HG02870 (cell line): ENCODE measurements around the gene ACOXL.

ENCODE experiments used
- ATAC-seq: cut with Tn5 transposase; IDR thresholded peaks from one replicate; pipeline ENCODE4 v1.9.1; 2021; ENCODE audit warnings: mild to moderate bottlenecking, moderate library complexity; ENCODE audit not compliant: unreplicated experiment

The ACOXL gene

GRCh38 chr2:110718382-110718781 is 14.0 kb upstream of the ACOXL start:
- ATAC-seq = no peak

- no peak for ATAC-seq
Observed at GRCh38 chr2:110718990-110719389, 13.4 kb upstream of the ACOXL start.

DNA sequence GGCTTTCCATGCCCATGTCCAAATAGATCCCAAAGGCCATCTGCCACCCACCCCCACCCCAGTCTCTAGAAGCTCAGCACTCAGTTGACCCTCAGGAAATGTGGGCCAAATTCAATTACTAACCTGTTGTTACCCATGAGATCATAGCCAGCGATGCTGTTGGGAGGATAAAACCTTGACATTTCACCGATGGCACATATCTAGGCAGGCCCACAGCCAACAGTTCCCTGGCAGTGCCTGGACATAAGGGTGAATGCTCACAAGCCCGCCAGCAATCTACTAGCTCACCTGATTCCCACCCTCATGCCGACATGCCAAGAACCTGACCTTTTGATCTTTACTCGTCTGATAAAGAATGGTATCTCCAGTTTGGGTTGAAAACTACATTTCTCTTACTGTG is 11.8 kb upstream of the ACOXL start:
- no peak for ATAC-seq

DNA sequence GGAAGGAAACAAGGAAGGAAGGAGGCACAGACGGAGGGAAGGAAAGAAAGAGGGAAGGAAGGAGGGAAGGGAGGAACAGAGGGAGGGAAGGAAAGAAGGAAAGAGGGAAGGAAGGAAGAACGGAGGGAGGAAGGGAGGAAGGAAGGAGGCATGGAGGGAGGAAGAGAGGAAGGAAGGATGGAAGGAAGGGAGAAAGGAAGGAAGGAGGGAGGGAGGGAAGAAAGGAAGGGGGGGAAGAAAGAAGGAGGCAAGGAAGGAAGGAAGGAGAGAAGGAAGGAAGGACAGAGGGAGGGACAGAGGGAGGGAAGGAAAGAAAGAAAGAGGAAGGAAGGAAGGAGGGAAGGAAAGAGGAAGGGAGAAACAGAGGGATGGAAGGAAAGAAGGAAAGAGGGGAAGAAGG is 7.6 kb upstream of the ACOXL start:
- ATAC-seq = no peak

DNA sequence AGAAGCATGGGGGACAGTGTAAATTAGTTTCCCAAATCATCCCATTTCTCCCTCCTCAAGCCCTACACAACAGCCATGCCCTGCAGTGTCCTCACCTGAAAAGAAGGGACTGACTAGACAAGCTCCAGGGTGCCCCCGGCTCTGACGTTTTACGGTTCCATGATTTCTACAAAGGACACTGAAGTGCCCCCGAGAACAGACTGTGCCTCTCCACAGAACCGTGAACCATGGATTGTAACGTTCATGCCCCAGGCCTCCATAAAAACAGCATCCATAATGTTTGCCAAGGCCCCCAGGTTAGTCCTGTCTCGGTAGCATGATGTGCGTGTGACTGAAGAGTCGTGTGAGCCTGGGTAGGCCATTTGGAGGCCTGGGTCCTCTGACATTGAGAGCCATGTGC is 7.0 kb upstream of the ACOXL start:
- no peak for ATAC-seq

DNA sequence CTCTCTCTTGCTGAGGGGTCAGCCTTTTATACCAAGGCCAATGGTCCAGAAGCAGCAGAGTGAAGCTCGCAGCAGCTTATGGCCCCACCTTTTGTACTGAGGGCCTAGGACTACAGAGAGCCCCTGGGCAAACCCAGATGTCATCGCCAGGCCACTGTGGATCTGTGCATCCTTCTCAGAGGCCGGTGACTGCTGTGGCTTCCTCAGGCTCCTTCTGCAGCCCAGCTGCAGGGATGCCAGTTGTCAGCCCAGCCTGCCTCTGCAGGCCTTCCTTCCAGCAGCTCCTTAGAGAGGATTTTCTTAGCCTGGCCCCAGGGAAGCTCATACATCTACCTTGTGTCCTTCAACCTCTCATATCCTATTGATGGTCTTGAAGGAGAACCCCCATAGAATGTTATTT is 6.5 kb upstream of the ACOXL start:
- no peak for ATAC-seq

- ATAC-seq = no peak
Observed at GRCh38 chr2:110726285-110726684, 6.1 kb upstream of the ACOXL start.

GRCh38 chr2:110727923-110728322 is 4.5 kb upstream of the ACOXL start:
- no peak for ATAC-seq

DNA sequence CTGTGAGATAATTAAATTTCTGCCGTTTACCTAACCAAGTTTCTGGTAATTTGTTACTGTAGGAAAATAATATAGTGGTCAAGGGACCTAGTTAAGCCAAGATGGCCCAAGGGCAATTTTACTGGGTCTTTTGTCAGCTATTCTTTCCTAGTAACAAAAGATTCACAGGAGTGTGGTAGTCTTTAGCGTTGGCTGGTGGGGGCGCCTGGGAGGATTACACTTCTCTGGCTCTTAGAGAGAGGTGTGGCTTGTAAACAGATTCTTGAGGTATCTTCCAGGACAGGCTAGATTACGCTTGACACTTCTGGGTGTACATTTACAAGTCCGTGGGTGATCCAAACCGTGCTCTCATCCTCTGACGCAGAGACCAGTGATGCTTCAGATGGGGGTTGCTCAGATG is 3.3 kb upstream of the ACOXL start:
- ATAC-seq = no peak

GRCh38 chr2:110731064-110731463 is 1.3 kb upstream of the ACOXL start:
- no peak for ATAC-seq

DNA sequence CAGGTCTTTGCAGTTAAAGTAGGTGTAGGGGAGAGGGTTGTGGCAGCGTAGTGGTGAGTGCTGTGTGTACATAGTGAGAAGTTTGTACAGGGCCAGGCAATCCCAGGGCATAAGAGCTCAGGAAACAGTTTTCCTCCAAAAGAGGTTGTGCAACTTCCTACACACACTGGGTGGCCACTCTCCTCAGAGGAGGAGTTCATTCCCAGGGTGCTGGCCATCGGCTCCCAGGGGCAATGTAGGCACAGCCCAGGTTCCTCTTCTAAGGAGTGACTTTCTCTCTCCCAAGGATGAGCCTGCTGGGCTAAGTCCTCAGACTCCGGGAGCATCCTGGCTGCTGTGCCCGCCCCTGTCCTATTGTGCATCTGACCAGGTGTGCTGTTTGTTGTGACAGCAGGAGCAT is 3.0 kb downstream of the ACOXL start:
- ATAC-seq = no peak

- no peak for ATAC-seq
Observed at GRCh38 chr2:110737783-110738182, 5.4 kb downstream of the ACOXL start.

GRCh38 chr2:110740747-110741349 is 8.5 kb downstream of the ACOXL start:
- ATAC-seq = no peak

DNA sequence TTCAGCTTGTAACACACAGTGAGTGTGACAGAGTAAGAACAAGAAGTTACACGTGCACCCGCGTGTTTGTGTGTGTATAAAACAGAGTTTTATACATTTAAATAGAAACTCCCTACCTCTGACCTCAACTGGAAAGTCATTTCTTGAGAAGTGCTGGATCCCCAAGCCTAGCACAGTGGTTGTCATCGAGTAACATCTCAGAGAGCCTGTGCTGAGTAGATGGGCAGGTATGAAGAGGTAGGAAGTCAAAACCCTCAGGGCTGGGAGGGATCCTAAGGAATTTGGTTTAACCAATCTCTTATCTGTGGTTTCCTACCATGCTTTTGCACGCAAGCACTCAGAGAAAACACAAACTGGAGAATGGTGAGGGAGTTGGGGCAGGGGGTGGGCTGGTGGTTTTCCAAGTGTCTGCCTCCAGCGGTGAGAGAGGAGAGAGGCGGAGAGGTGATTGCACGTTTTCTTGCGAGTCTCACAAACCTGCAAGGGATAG is 9.2 kb downstream of the ACOXL start:
- no peak for ATAC-seq

- ATAC-seq = no peak
Observed at GRCh38 chr2:110742412-110742811, 10.0 kb downstream of the ACOXL start.

GRCh38 chr2:110743600-110743999 is 11.2 kb downstream of the ACOXL start:
- no peak for ATAC-seq

- no peak for ATAC-seq
Observed at GRCh38 chr2:110744429-110744828, 12.1 kb downstream of the ACOXL start.

DNA sequence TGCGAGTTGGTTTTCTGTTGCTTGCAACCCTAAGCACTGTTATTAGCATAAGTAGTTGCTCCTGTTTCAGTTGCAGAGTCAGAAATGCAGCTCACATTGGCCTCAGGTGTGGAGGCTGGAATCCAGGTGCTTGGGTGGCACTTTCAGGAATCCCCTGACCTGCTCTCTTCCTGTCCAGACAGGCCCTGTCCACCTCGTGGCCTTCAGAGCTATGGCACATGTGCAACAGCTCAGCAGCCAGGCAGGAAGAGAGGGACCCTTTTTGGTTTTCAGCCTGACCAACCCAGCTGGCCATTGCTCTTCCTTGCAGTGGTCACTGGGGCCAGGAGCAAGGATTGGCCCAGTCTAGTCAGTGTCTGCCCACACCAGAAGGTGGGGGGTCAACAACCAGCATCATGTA is 12.7 kb downstream of the ACOXL start:
- ATAC-seq = no peak

- no peak for ATAC-seq
Observed at GRCh38 chr2:110746586-110747521, 14.5 kb downstream of the ACOXL start.

GRCh38 chr2:110747522-110748488 is 15.4 kb downstream of the ACOXL start:
- ATAC-seq = no peak

GRCh38 chr2:110748489-110748867 is 16.1 kb downstream of the ACOXL start:
- ATAC-seq = peak; percentile 97
